A673 (cell line): ENCODE results near the gene GSX2. TPM values are rescaled to one million over a fixed set of nuclear protein-coding genes. Genes with fewer than 3 reads are reported as not detected.

Experiments
- BruUV-seq: library from RNA; stranded (reverse); fragments of 400-500 nt; replicated peaks from 2 replicates; lab custom pipeline; 2021; lab: Mats Ljungman, UMichigan
- CTCF ChIA-PET: fragments of 300-600 bp; sonication (Branson Sonifier 250); formaldehyde crosslinking; loops from one replicate; lab custom pipeline; 2022; ENCODE audit warnings: antibody characterized with exemption; lab: Charles Lee
- POLR2A ChIA-PET: fragments of 300-600 bp; sonication (Branson Sonifier 250); formaldehyde crosslinking; loops from one replicate; lab custom pipeline; 2022; ENCODE audit warnings: antibody characterized with exemption; ENCODE audit not compliant: low non-redundant PET; lab: Charles Lee
- DNase-seq: peaks from one replicate; pipeline ENCODE4 v3.0.0-alpha.2; 2015; ENCODE audit warnings: low spot score
- H3K27ac ChIP-seq: fragments of 200-600 bp; sonication (generic); 2 replicates; pipeline ENCODE4 v1.5.1; 2016; ENCODE audit warnings: mixed run types, low read depth, mild to moderate bottlenecking, mixed read lengths, antibody characterized with exemption, low read length; ENCODE audit not compliant: poor library complexity, severe bottlenecking
- H3K27me3 ChIP-seq: fragments of 200-600 bp; sonication (generic); replicated peaks from 2 replicates; pipeline ENCODE4 v1.6.1; 2017; ENCODE audit warnings: mixed run types, low read depth, mild to moderate bottlenecking, mixed read lengths, antibody characterized with exemption, low read length; ENCODE audit not compliant: insufficient read depth, poor library complexity
- H3K36me3 ChIP-seq: fragments of 200-600 bp; sonication (generic); 2 replicates; pipeline ENCODE4 v1.6.1; 2016; ENCODE audit warnings: mixed run types, mild to moderate bottlenecking, mixed read lengths, antibody characterized with exemption, low read length; ENCODE audit not compliant: insufficient read depth, poor library complexity, severe bottlenecking
- H3K4me1 ChIP-seq: fragments of 200-600 bp; sonication (generic); 2 replicates; pipeline ENCODE4 v1.6.1; 2017; ENCODE audit warnings: mixed run types, mild to moderate bottlenecking, mixed read lengths, antibody characterized with exemption, low read length; ENCODE audit not compliant: insufficient read depth, poor library complexity, severe bottlenecking
- H3K4me3 ChIP-seq: fragments of 200-600 bp; sonication (generic); 2 replicates; pipeline ENCODE4 v1.5.1; 2016; ENCODE audit warnings: low read depth, mixed run types, mild to moderate bottlenecking, mixed read lengths, low read length; ENCODE audit not compliant: poor library complexity, severe bottlenecking
- H3K9me3 ChIP-seq: fragments of 200-600 bp; sonication (generic); 2 replicates; pipeline ENCODE4 v1.6.1; 2016; ENCODE audit warnings: mixed run types, low read depth, mild to moderate bottlenecking, mixed read lengths, antibody characterized with exemption, low read length; ENCODE audit not compliant: poor library complexity, severe bottlenecking
- CTCF ChIP-seq: fragments of 300-800, 200-600 bp; sonication (generic); conservative IDR thresholded peaks from 2 replicates; pipeline ENCODE4 v1.5.1; 2017; ENCODE audit warnings: low read depth, mild to moderate bottlenecking, antibody characterized with exemption, low read length, moderate library complexity, mixed read lengths
- EZH2 ChIP-seq: fragments of 200-600 bp; sonication (generic); IDR thresholded peaks from 2 replicates; pipeline ENCODE4 v1.6.1; 2017; ENCODE audit warnings: borderline replicate concordance, low read depth, mild to moderate bottlenecking, mixed read lengths, antibody characterized with exemption, low read length; ENCODE audit not compliant: poor library complexity, severe bottlenecking
- intact Hi-C: fragments of 100-400 bp; cut with micrococcal nuclease; formaldehyde crosslinking; loops from one replicate; pipeline ENCODE4 v1.10.0; 2022; ENCODE audit not compliant: unreplicated experiment
- total RNA-seq: library from RNA; stranded (reverse); gene quantifications from 2 replicates; pipeline ENCODE4 v1.2.3, GENCODE V29; 2021

Gene GSX2
- total RNA-seq, 1 experiment from 2014 or later, result not detected

GRCh38 chr4:54094451-54094850 is 5.5 kb upstream of the GSX2 start:
- peaks cover 67% of the 10 kb centered on the region for H3K27me3 ChIP-seq

GRCh38 chr4:54095110-54095825 is 4.7 kb upstream of the GSX2 start:
- H3K9me3 ChIP-seq, result no peaks in the 10 kb centered on the region
- no peak overlapping the region for H3K27ac ChIP-seq
- ChIA-PET POLR2A (no interaction called here), CTCF (no interaction called here)
- intact Hi-C loops, result no loop called here
- no peak for TF ChIP-seq EZH2
- no peak for TF ChIP-seq CTCF
- H3K36me3 ChIP-seq, result no peaks in the 10 kb centered on the region
- peaks cover 74% of the 10 kb centered on the region for H3K27me3 ChIP-seq
- no peak for DNase-seq
- BruUV-seq, result no TSS peak
- no peak overlapping the region for H3K4me3 ChIP-seq
- H3K4me1 ChIP-seq, result no peaks in the 10 kb centered on the region

More at GRCh38 chr4:54094451-54094850, 5.5 kb upstream of the GSX2 start:
- TF ChIP-seq CTCF (no peak), EZH2 (no peak)
- Histone ChIP-seq H3K27ac (no peak overlapping the region), H3K36me3 (no peaks in the 10 kb centered on the region), H3K4me3 (no peak overlapping the region), H3K4me1 (no peaks in the 10 kb centered on the region), H3K9me3 (no peaks in the 10 kb centered on the region)
- ChIA-PET POLR2A (no interaction called here), CTCF (no interaction called here)
- intact Hi-C loops, result no loop called here
- no peak for DNase-seq
- BruUV-seq, result no TSS peak

- peaks cover 85% of the 10 kb centered on the region for H3K27me3 ChIP-seq
- no peak overlapping the region for H3K4me3 ChIP-seq
- BruUV-seq, result no TSS peak
- POLR2A ChIA-PET, result interaction anchor here (0.5 kb wide), 1 partner anchor 101 kb away, joined by 3 read pairs; no protein-coding TSS in a partner anchor
- CTCF ChIA-PET, result no interaction called here
- H3K36me3 ChIP-seq, result no peaks in the 10 kb centered on the region
- TF ChIP-seq CTCF, result no peak
- TF ChIP-seq EZH2, result no peak
- no peak overlapping the region for H3K27ac ChIP-seq
- intact Hi-C loops, result no loop called here
- no peak for DNase-seq
- no peaks in the 10 kb centered on the region for H3K4me1 ChIP-seq
- no peaks in the 10 kb centered on the region for H3K9me3 ChIP-seq
These were observed 3.5 kb upstream of the GSX2 start for GRCh38 chr4:54096295-54096962.
